HepG2 (cell line): ENCODE results near the gene PFKFB2. TPM values are rescaled to one million over a fixed set of nuclear protein-coding genes. Genes with fewer than 3 reads are reported as not detected.

Experiments used
- ATF2 ChIP-seq: sonication (generic); formaldehyde crosslinking; IDR thresholded peaks from 2 replicates; pipeline ENCODE4 v1.4.0; 2020; ENCODE audit warnings: missing genetic modification reagents
- BHLHE40 ChIP-seq: IDR thresholded peaks from 2 replicates; pipeline ENCODE4 v1.6.1; 2011; ENCODE audit warnings: low read length, improper control_type of control experiment
- CTCF ChIP-seq: sonication (generic); formaldehyde crosslinking; IDR thresholded peaks from 2 replicates; pipeline ENCODE4 v1.5.0; 2020; ENCODE audit warnings: mild to moderate bottlenecking, missing genetic modification reagents, moderate library complexity
- DPF2 ChIP-seq: sonication (generic); formaldehyde crosslinking; IDR thresholded peaks from 2 replicates; pipeline ENCODE4 v1.4.0; 2020; ENCODE audit warnings: mild to moderate bottlenecking, low read depth, missing genetic modification reagents, borderline replicate concordance
- GZF1 ChIP-seq: sonication (generic); formaldehyde crosslinking; IDR thresholded peaks from 2 replicates; pipeline ENCODE4 v1.5.1; 2020; ENCODE audit warnings: mild to moderate bottlenecking, missing genetic modification reagents
- JUND ChIP-seq: sonication (generic); formaldehyde crosslinking; IDR thresholded peaks from 2 replicates; pipeline ENCODE4 v1.8.0; 2022; ENCODE audit warnings: mild to moderate bottlenecking, missing genetic modification reagents
- KDM1A ChIP-seq: IDR thresholded peaks from 2 replicates; pipeline ENCODE4 v1.6.1; 2016; ENCODE audit warnings: missing compliant biosample characterization
- KDM5B ChIP-seq: sonication (generic); formaldehyde crosslinking; IDR thresholded peaks from 2 replicates; pipeline ENCODE4 v1.4.0; 2020; ENCODE audit warnings: missing genetic modification reagents, mild to moderate bottlenecking, borderline replicate concordance
- LCORL ChIP-seq, 2 experiments: fragments of 450-650 bp in 1 of 2; sonication (generic) in 1 of 2; formaldehyde crosslinking in 1 of 2; IDR thresholded peaks; 2 replicates each; pipeline versions ENCODE4 v1.5.0 to v1.6.1; 2017 to 2020; ENCODE audit warnings: antibody characterized with exemption in 1 of 2, missing genetic modification reagents in 1 of 2
- RFXANK ChIP-seq: IDR thresholded peaks from 2 replicates; pipeline ENCODE4 v1.6.1; 2016
- SMAD1 ChIP-seq: sonication (generic); formaldehyde crosslinking; IDR thresholded peaks from 2 replicates; pipeline ENCODE4 v1.4.0; 2020; ENCODE audit warnings: missing genetic modification reagents, low read depth, mild to moderate bottlenecking, borderline replicate concordance
- SNRNP70 ChIP-seq: fragments of 200-400 bp; formaldehyde crosslinking; IDR thresholded peaks from 2 replicates; pipeline ENCODE4 v1.6.1; 2017; ENCODE audit warnings: mild to moderate bottlenecking, low read depth, low read length, moderate library complexity
- SRSF4 ChIP-seq: fragments of 200-400 bp; formaldehyde crosslinking; IDR thresholded peaks from one replicate; pipeline ENCODE4 v1.6.1; 2018; ENCODE audit warnings: mild to moderate bottlenecking, low read depth, low read length, moderate library complexity; ENCODE audit not compliant: poor library complexity, severe bottlenecking
- TGIF2 ChIP-seq: IDR thresholded peaks from 2 replicates; pipeline ENCODE4 v1.6.1; 2016; ENCODE audit warnings: control low read depth, missing compliant biosample characterization
- ZBTB8A ChIP-seq: sonication (generic); formaldehyde crosslinking; IDR thresholded peaks from 2 replicates; pipeline ENCODE4 v1.4.0; 2020; ENCODE audit warnings: mild to moderate bottlenecking, low read depth, missing genetic modification reagents, borderline replicate concordance
- ZFP41 ChIP-seq: sonication (generic); formaldehyde crosslinking; IDR thresholded peaks from 2 replicates; pipeline ENCODE4 v1.4.0; 2020; ENCODE audit warnings: mild to moderate bottlenecking, missing genetic modification reagents, borderline replicate concordance
- ZFX ChIP-seq: sonication (generic); formaldehyde crosslinking; IDR thresholded peaks from 2 replicates; pipeline ENCODE4 v1.4.0; 2020; ENCODE audit warnings: mild to moderate bottlenecking, low read depth, missing genetic modification reagents, moderate library complexity
- ZMYM2 ChIP-seq: sonication (generic); formaldehyde crosslinking; IDR thresholded peaks from 2 replicates; pipeline ENCODE4 v1.8.0; 2022; ENCODE audit warnings: mild to moderate bottlenecking, missing genetic modification reagents
- ZNF101 ChIP-seq: sonication (generic); formaldehyde crosslinking; IDR thresholded peaks from 2 replicates; pipeline ENCODE4 v1.4.0; 2020; ENCODE audit warnings: mild to moderate bottlenecking, low read depth, missing genetic modification reagents, borderline replicate concordance
- ZNF205 ChIP-seq: IDR thresholded peaks from 2 replicates; pipeline ENCODE4 v1.6.1; 2018; ENCODE audit warnings: missing biosample characterization, missing genetic modification reagents
- ZNF232 ChIP-seq: sonication (generic); formaldehyde crosslinking; IDR thresholded peaks from 2 replicates; pipeline ENCODE4 v1.4.0; 2020; ENCODE audit warnings: missing genetic modification reagents, borderline replicate concordance
- ZNF281 ChIP-seq: sonication (generic); formaldehyde crosslinking; IDR thresholded peaks from 2 replicates; pipeline ENCODE4 v1.4.0; 2020; ENCODE audit warnings: missing genetic modification reagents, borderline replicate concordance
- ZNF317 ChIP-seq: sonication (generic); formaldehyde crosslinking; IDR thresholded peaks from 2 replicates; pipeline ENCODE4 v1.5.0; 2020; ENCODE audit warnings: mild to moderate bottlenecking, missing genetic modification reagents
- ZNF441 ChIP-seq: sonication (generic); formaldehyde crosslinking; IDR thresholded peaks from 2 replicates; pipeline ENCODE4 v1.7.0; 2021; ENCODE audit warnings: missing genetic modification reagents, borderline replicate concordance
- ZNF652 ChIP-seq: IDR thresholded peaks from 2 replicates; pipeline ENCODE4 v1.6.1; 2016; ENCODE audit warnings: low read depth, borderline replicate concordance
- ZNF83 ChIP-seq: sonication (generic); formaldehyde crosslinking; IDR thresholded peaks from 2 replicates; pipeline ENCODE4 v1.4.0; 2020; ENCODE audit warnings: missing genetic modification reagents, mild to moderate bottlenecking, borderline replicate concordance
- polyA plus RNA-seq, 8 experiments: library from polyadenylated mRNA; depleted of rRNA in 3 of 8; stranded (reverse) in 7 of 8; unstranded in 1 of 8; fragments of >200 nt; fragmentation: Illumina TruSeq in 4 of 8; extraction: Trizol in 4 of 8; gene quantifications; 2 replicates each; pipeline versions ENCODE4 v1.2.1 to v1.2.3, GENCODE V29; 2011 to 2016; ENCODE audit warnings: low read depth in 4 of 8, missing spikeins in 1 of 8, mixed read lengths in 1 of 8; ENCODE audit not compliant: insufficient read depth in 1 of 8
- total RNA-seq, 5 experiments: library from RNA; depleted of rRNA; stranded (reverse); fragments of >200 nt; fragmentation: Illumina TruSeq; extraction: Trizol; gene quantifications; 2 replicates each; pipeline ENCODE4 v1.2.3, GENCODE V29; 2016; ENCODE audit warnings: low read depth in 1 of 5

PFKFB2 gene
- total and polyA plus RNA-seq, 2 of the 13 experiments (the other 11 are each of a cell fraction or from before 2014, with no cell fraction given), result 4.6 to 10.6 TPM

- no peak for TF ChIP-seq SRSF4
- TF ChIP-seq JUND, result no peak
- TF ChIP-seq GZF1 (CRISPR knock-in tag), result no peak
- peak; percentile 45; the same call in 1 of the 2 replicates for TF ChIP-seq ZNF205 (CRISPR knock-in tag)
- no peak for TF ChIP-seq BHLHE40
- no peak; the same call in 1 of the 2 replicates for TF ChIP-seq DPF2 (CRISPR knock-in tag)
- no peak for TF ChIP-seq ZNF232 (CRISPR knock-in tag)
- TF ChIP-seq ATF2 (CRISPR knock-in tag), result no peak
- TF ChIP-seq ZNF441 (CRISPR knock-in tag), result no peak
- TF ChIP-seq ZFP41, result no peak
- TF ChIP-seq ZNF652 (CRISPR knock-in tag), result peak; percentile 24; the same call in 1 of the 2 replicates
- no peak for TF ChIP-seq RFXANK (CRISPR knock-in tag)
- TF ChIP-seq KDM5B (CRISPR knock-in tag), result no peak
- no peak for TF ChIP-seq KDM1A (CRISPR knock-in tag)
- TF ChIP-seq ZNF83 (CRISPR knock-in tag), result no peak
- TF ChIP-seq ZMYM2 (CRISPR knock-in tag), result no peak; the same call in 1 of the 2 replicates
- no peak for TF ChIP-seq ZNF281 (CRISPR knock-in tag)
- TF ChIP-seq ZBTB8A, result no peak
- TF ChIP-seq TGIF2 (CRISPR knock-in tag), result no peak
- no peak for TF ChIP-seq CTCF
- no peak for TF ChIP-seq ZNF101
- TF ChIP-seq ZNF317, result 0 out of 2 replicates have a peak, but pooled peaks have one; percentile 38
- TF ChIP-seq ZFX (CRISPR knock-in tag), result 0 out of 2 replicates have a peak, but pooled peaks have one; percentile 30
- TF ChIP-seq LCORL (IDR thresholded peaks at IDR 0.05), result no peak
- no peak for TF ChIP-seq LCORL (CRISPR knock-in tag; IDR thresholded peaks at IDR 0.05)
- no peak for TF ChIP-seq SMAD1 (CRISPR knock-in tag)
- TF ChIP-seq SNRNP70, result no peak
These were observed 50.9 kb downstream of the PFKFB2 start, which contains the start of gene C4BPA (continued) for GRCh38 chr1:207103892-207104373.
